MM.1S (cell line): ENCODE measurements around the gene METTL25B.

Experiments
- CTCF ChIP-seq: fragments of 300-600 bp; sonication (generic); IDR thresholded peaks from 2 replicates; pipeline ENCODE4 v1.5.1; 2016; ENCODE audit warnings: antibody characterized with exemption, low read length, mixed read lengths
- EZH2 ChIP-seq: fragments of 300-600 bp; sonication (generic); optimal IDR thresholded peaks from 2 replicates; pipeline ENCODE3; 2017; ENCODE audit warnings: low read depth, mild to moderate bottlenecking, antibody characterized with exemption, low read length, mixed read lengths
- EZH2phosphoT487 ChIP-seq: fragments of 300-600 bp; sonication (generic); IDR thresholded peaks from 2 replicates; pipeline ENCODE4 v1.6.1; 2018; ENCODE audit warnings: antibody characterized with exemption, low read length

GRCh38 chr1:156721535-156721934, 6.7 kb upstream of the METTL25B start:
- TF ChIP-seq CTCF: no peak
- no peak for TF ChIP-seq EZH2phosphoT487
- TF ChIP-seq EZH2: no peak
